ENCODE measurements around the gene MXI1. TPM values are rescaled to one million over a fixed set of nuclear protein-coding genes. Genes with fewer than 3 reads are reported as not detected.

The MXI1 gene
- total RNA-seq, 1 experiment from 2014 or later: 25.8 TPM

- H3K4me3 ChIP-seq: no peak overlapping the region
- peaks cover 4% of the 10 kb centered on the region; the same call in 1 of the 2 replicates for H3K4me1 ChIP-seq (replicated peaks; ENCODE audit: insufficient read depth)
- CTCF ChIA-PET: no interaction called here
- H3K79me2 ChIP-seq (ENCODE audit: low read depth): no peaks in the 10 kb centered on the region
- no peak overlapping the region for H3K27ac ChIP-seq
- DNase-seq: no peak
- no peaks in the 10 kb centered on the region for H3K27me3 ChIP-seq (ENCODE audit: insufficient read depth, low read depth)
- TF ChIP-seq EZH2 (IDR thresholded peaks at IDR 0.05; ENCODE audit: low read depth): no peak
- TF ChIP-seq CTCF (conservative IDR thresholded peaks at IDR 0.05): no peak
- intact Hi-C loops (cut with micrococcal nuclease; ENCODE audit: unreplicated experiment): loop anchor here (5.0 kb wide), 1 partner anchor 48 kb away; no protein-coding TSS in a partner anchor
- H3K9me2 ChIP-seq (ENCODE audit: insufficient read depth): no peaks in the 10 kb centered on the region
- POLR2A ChIA-PET (ENCODE audit: unreplicated experiment): no interaction called here
- no TSS peak for BruUV-seq (replicated peaks)
- H4K20me1 ChIP-seq (ENCODE audit: insufficient read depth): no peaks in the 10 kb centered on the region
- no peak overlapping the region for H3K4me2 ChIP-seq
- peaks cover 4% of the 10 kb centered on the region; the same call in 1 of the 2 replicates for H3K36me3 ChIP-seq (ENCODE audit: low read depth)
- H3K9me3 ChIP-seq (ENCODE audit: insufficient read depth, low read depth): no peaks in the 10 kb centered on the region
- no peak overlapping the region for H2AFZ ChIP-seq
- H3F3A ChIP-seq (ENCODE audit: insufficient read depth, low read depth): no peaks in the 10 kb centered on the region
These were observed 67.8 kb downstream of the MXI1 start for GRCh38 chr10:110275128-110275729.

- TF ChIP-seq EZH2 (IDR thresholded peaks at IDR 0.05; ENCODE audit: low read depth) (no peak), CTCF (conservative IDR thresholded peaks at IDR 0.05) (no peak)
- no TSS peak for BruUV-seq (replicated peaks)
- peaks cover 4% of the 10 kb centered on the region; the same call in 1 of the 2 replicates for H3K36me3 ChIP-seq (ENCODE audit: low read depth)
- ChIA-PET CTCF (no interaction called here), POLR2A (ENCODE audit: unreplicated experiment) (no interaction called here)
- no peaks in the 10 kb centered on the region for H3F3A ChIP-seq (ENCODE audit: insufficient read depth, low read depth)
- no peaks in the 10 kb centered on the region for H3K27me3 ChIP-seq (ENCODE audit: insufficient read depth, low read depth)
- H3K4me1 ChIP-seq (replicated peaks; ENCODE audit: insufficient read depth): peaks cover 4% of the 10 kb centered on the region; the same call in 1 of the 2 replicates
- no peak for DNase-seq
- intact Hi-C loops (cut with micrococcal nuclease; ENCODE audit: unreplicated experiment): loop anchor here (5.0 kb wide), 1 partner anchor 49 kb away; no protein-coding TSS in a partner anchor
- H3K4me3 ChIP-seq: no peak overlapping the region
- H3K27ac ChIP-seq: no peak overlapping the region
- no peak overlapping the region for H2AFZ ChIP-seq
- H3K9me3 ChIP-seq (ENCODE audit: insufficient read depth, low read depth): no peaks in the 10 kb centered on the region
- no peaks in the 10 kb centered on the region for H4K20me1 ChIP-seq (ENCODE audit: insufficient read depth)
- H3K9me2 ChIP-seq (ENCODE audit: insufficient read depth): no peaks in the 10 kb centered on the region
- no peak overlapping the region for H3K4me2 ChIP-seq
- H3K79me2 ChIP-seq (ENCODE audit: low read depth): no peaks in the 10 kb centered on the region
These were observed 69.2 kb downstream of the MXI1 start for GRCh38 chr10:110276603-110277002.

- intact Hi-C loops (cut with micrococcal nuclease; ENCODE audit: unreplicated experiment): loop anchor here (5.0 kb wide), 1 partner anchor 50 kb away; no protein-coding TSS in a partner anchor
- Histone ChIP-seq H3K4me2 (no peak overlapping the region), H3F3A (ENCODE audit: insufficient read depth, low read depth) (no peaks in the 10 kb centered on the region), H3K27ac (no peak overlapping the region), H4K20me1 (ENCODE audit: insufficient read depth) (no peaks in the 10 kb centered on the region), H3K9me2 (ENCODE audit: insufficient read depth) (no peaks in the 10 kb centered on the region), H2AFZ (no peak overlapping the region), H3K27me3 (ENCODE audit: insufficient read depth, low read depth) (no peaks in the 10 kb centered on the region), H3K36me3 (ENCODE audit: low read depth) (peaks cover 4% of the 10 kb centered on the region; the same call in 1 of the 2 replicates), H3K4me1 (replicated peaks; ENCODE audit: insufficient read depth) (peaks cover 4% of the 10 kb centered on the region; the same call in 1 of the 2 replicates), H3K9me3 (ENCODE audit: insufficient read depth, low read depth) (no peaks in the 10 kb centered on the region), H3K79me2 (ENCODE audit: low read depth) (no peaks in the 10 kb centered on the region), H3K4me3 (no peak overlapping the region)
- TF ChIP-seq CTCF (conservative IDR thresholded peaks at IDR 0.05) (no peak), EZH2 (IDR thresholded peaks at IDR 0.05; ENCODE audit: low read depth) (no peak)
- BruUV-seq (replicated peaks): no TSS peak
- ChIA-PET CTCF (no interaction called here), POLR2A (ENCODE audit: unreplicated experiment) (no interaction called here)
- no peak for DNase-seq
These were observed 70.2 kb downstream of the MXI1 start for GRCh38 chr10:110277591-110277990.

Data from PC-9 (cell line).